ENCODE measurements around the gene ISYNA1. TPM values are rescaled to one million over a fixed set of nuclear protein-coding genes. Genes with fewer than 3 reads are reported as not detected.

Gene ISYNA1
- total and polyA plus RNA-seq, 10 of the 15 experiments (the other 5 are each of a cell fraction or from before 2014, with no cell fraction given): 1.9 to 37.0 (median 9.1) TPM

DNA sequence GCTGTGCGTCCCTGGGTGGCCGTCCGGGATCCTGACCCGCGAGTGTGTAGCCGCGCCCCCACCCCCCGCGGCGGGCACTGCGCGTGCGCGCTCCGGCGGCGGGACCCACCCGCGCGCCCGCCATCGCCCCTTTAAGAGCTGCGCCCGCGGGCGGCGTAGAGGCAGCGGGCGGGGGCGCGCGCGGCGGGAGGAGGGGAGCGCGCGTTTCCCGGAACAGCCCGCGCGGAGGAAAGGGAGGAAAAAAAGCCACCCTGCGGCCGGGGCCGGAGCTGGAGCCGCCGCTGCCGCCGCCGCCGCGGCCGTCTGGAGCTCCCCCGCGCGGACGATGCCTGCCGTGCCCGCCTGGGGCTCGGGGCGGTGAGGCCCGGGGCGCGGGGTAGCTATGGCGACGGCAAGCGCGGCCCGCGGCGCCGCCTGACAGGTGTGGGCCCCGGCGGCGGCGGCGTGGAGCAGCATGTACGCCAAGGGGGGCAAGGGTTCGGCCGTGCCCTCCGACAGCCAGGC is 18.7 kb downstream of the ISYNA1 start, which contains the start of gene SSBP4 (continued):
- TF ChIP-seq, protein P1, sequence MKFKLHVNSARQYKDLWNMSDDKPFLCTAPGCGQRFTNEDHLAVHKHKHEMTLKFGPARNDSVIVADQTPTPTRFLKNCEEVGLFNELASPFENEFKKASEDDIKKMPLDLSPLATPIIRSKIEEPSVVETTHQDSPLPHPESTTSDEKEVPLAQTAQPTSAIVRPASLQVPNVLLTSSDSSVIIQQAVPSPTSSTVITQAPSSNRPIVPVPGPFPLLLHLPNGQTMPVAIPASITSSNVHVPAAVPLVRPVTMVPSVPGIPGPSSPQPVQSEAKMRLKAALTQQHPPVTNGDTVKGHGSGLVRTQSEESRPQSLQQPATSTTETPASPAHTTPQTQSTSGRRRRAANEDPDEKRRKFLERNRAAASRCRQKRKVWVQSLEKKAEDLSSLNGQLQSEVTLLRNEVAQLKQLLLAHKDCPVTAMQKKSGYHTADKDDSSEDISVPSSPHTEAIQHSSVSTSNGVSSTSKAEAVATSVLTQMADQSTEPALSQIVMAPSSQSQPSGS (IDR thresholded peaks at IDR 0.05; ENCODE audit: low read length): no peak
- TF ChIP-seq, protein P2, sequence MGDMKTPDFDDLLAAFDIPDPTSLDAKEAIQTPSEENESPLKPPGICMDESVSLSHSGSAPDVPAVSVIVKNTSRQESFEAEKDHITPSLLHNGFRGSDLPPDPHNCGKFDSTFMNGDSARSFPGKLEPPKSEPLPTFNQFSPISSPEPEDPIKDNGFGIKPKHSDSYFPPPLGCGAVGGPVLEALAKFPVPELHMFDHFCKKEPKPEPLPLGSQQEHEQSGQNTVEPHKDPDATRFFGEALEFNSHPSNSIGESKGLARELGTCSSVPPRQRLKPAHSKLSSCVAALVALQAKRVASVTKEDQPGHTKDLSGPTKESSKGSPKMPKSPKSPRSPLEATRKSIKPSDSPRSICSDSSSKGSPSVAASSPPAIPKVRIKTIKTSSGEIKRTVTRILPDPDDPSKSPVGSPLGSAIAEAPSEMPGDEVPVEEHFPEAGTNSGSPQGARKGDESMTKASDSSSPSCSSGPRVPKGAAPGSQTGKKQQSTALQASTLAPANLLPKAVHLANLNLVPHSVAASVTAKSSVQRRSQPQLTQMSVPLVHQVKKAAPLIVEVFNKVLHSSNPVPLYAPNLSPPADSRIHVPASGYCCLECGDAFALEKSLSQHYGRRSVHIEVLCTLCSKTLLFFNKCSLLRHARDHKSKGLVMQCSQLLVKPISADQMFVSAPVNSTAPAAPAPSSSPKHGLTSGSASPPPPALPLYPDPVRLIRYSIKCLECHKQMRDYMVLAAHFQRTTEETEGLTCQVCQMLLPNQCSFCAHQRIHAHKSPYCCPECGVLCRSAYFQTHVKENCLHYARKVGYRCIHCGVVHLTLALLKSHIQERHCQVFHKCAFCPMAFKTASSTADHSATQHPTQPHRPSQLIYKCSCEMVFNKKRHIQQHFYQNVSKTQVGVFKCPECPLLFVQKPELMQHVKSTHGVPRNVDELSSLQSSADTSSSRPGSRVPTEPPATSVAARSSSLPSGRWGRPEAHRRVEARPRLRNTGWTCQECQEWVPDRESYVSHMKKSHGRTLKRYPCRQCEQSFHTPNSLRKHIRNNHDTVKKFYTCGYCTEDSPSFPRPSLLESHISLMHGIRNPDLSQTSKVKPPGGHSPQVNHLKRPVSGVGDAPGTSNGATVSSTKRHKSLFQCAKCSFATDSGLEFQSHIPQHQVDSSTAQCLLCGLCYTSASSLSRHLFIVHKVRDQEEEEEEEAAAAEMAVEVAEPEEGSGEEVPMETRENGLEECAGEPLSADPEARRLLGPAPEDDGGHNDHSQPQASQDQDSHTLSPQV (IDR thresholded peaks at IDR 0.05): no peak
- TF ChIP-seq NR2F1 (conservative IDR thresholded peaks at IDR 0.05) (peak; percentile 55; the same call in 1 of the 2 replicates), FOS (IDR thresholded peaks at IDR 0.05; ENCODE audit: borderline replicate concordance, extremely low read depth, insufficient read length) (no peak), BRCA1 (IDR thresholded peaks at IDR 0.05; ENCODE audit: low read depth, low read length) (no peak), SRF (IDR thresholded peaks at IDR 0.05; ENCODE audit: low read depth in 2 of 2, low read length in 2 of 2) (0 out of 4 replicates have a peak, but pooled peaks of 1 of the 2 experiments have one; percentile 8), NR2C2 (IDR thresholded peaks at IDR 0.05; ENCODE audit: borderline replicate concordance, control insufficient read depth, insufficient read length, low read depth) (no peak), STAT3 (IDR thresholded peaks at IDR 0.05; ENCODE audit: low read depth, low read length) (no peak), NFYB (IDR thresholded peaks at IDR 0.05; ENCODE audit: insufficient read depth, low read depth, low read length) (no peak), BHLHE40 (IDR thresholded peaks at IDR 0.05; ENCODE audit: borderline replicate concordance in 1 of 2, low read depth in 2 of 2, low read length in 1 of 2) (peak in 1 of 2 experiments; percentile 57; a peak in 2 of 4 replicates), JUND (IDR thresholded peaks at IDR 0.05; ENCODE audit: low read depth, low read length) (no peak), FOXK2 (IDR thresholded peaks at IDR 0.05) (no peak), ETV6 (conservative IDR thresholded peaks at IDR 0.05 in 1 of 2, IDR thresholded peaks at IDR 0.05 in 1 of 2; ENCODE audit: borderline replicate concordance in 1 of 2, low read depth in 1 of 2) (no peak), HCFC1 (IDR thresholded peaks at IDR 0.05; ENCODE audit: low read length) (no peak), TARDBP (IDR thresholded peaks at IDR 0.05; ENCODE audit: borderline replicate concordance) (no peak)
- TF ChIP-seq, protein P3, sequence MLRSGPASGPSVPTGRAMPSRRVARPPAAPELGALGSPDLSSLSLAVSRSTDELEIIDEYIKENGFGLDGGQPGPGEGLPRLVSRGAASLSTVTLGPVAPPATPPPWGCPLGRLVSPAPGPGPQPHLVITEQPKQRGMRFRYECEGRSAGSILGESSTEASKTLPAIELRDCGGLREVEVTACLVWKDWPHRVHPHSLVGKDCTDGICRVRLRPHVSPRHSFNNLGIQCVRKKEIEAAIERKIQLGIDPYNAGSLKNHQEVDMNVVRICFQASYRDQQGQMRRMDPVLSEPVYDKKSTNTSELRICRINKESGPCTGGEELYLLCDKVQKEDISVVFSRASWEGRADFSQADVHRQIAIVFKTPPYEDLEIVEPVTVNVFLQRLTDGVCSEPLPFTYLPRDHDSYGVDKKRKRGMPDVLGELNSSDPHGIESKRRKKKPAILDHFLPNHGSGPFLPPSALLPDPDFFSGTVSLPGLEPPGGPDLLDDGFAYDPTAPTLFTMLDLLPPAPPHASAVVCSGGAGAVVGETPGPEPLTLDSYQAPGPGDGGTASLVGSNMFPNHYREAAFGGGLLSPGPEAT (IDR thresholded peaks at IDR 0.05; ENCODE audit: low read depth): no peak
- TF ChIP-seq, protein P4, sequence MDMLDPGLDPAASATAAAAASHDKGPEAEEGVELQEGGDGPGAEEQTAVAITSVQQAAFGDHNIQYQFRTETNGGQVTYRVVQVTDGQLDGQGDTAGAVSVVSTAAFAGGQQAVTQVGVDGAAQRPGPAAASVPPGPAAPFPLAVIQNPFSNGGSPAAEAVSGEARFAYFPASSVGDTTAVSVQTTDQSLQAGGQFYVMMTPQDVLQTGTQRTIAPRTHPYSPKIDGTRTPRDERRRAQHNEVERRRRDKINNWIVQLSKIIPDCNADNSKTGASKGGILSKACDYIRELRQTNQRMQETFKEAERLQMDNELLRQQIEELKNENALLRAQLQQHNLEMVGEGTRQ (IDR thresholded peaks at IDR 0.05; ENCODE audit: borderline replicate concordance, low read depth, low read length): no peak
- TF ChIP-seq, protein P5, sequence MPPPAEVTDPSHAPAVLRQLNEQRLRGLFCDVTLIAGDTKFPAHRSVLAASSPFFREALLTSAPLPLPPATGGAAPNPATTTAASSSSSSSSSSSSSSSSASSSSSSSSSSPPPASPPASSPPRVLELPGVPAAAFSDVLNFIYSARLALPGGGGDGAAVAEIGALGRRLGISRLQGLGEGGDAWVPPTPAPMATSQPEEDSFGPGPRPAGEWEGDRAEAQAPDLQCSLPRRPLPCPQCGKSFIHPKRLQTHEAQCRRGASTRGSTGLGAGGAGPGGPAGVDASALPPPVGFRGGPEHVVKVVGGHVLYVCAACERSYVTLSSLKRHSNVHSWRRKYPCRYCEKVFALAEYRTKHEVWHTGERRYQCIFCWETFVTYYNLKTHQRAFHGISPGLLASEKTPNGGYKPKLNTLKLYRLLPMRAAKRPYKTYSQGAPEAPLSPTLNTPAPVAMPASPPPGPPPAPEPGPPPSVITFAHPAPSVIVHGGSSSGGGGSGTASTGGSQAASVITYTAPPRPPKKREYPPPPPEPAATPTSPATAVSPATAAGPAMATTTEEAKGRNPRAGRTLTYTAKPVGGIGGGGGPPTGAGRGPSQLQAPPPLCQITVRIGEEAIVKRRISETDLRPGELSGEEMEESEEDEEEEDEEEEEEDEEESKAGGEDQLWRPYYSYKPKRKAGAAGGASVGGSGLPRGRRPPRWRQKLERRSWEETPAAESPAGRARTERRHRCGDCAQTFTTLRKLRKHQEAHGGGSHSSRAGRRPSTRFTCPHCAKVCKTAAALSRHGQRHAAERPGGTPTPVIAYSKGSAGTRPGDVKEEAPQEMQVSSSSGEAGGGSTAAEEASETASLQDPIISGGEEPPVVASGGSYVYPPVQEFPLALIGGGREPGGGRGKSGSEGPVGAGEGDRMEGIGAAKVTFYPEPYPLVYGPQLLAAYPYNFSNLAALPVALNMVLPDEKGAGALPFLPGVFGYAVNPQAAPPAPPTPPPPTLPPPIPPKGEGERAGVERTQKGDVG (CRISPR knock-in tag; IDR thresholded peaks at IDR 0.05): no peak
